Heart left ventricle (tissue), 16 donors: Measurements from ENCODE around the gene MID1. TPM values are rescaled to one million over a fixed set of nuclear protein-coding genes. Genes with fewer than 3 reads are reported as not detected.
A peak's percentile ranks its signal among the peaks of the same experiment; 100 is the strongest.

Source experiments
- ATAC-seq, 4 donors: fragments of 200-7000 bp; cut with Tn5 transposase; one replicate each; pipeline ENCODE4 v1.9.1; 2020 to 2022; ENCODE audit warnings: moderate library complexity in 4 of 4, mild to moderate bottlenecking in 3 of 4, moderate number of reproducible peaks in 1 of 4
- DNase-seq, 5 donors: peaks; one replicate each; pipeline ENCODE4 v3.0.0-alpha.2; 2020
- H3K27ac ChIP-seq, 12 donors: fragments of 200-600 bp; sonication (generic) in 4 of 12; one replicate each; pipeline versions ENCODE4 v1.5.0 to v1.8.0; 2016 to 2022; ENCODE audit warnings: mild to moderate bottlenecking in 2 of 12
- H3K27me3 ChIP-seq, 9 donors: fragments of 200-600 bp; sonication (generic) in 2 of 9; one replicate each; pipeline versions ENCODE4 v1.5.1 to v1.8.0; 2016 to 2022; ENCODE audit warnings: mild to moderate bottlenecking in 3 of 9
- H3K36me3 ChIP-seq, 9 donors: fragments of 200-600 bp; sonication (generic) in 2 of 9; one replicate each; pipeline versions ENCODE4 v1.5.0 to v1.8.0; 2018 to 2022; ENCODE audit warnings: mild to moderate bottlenecking in 2 of 9
- H3K4me1 ChIP-seq, 12 donors: fragments of 200-600 bp; sonication (generic) in 4 of 12; one replicate each; pipeline versions ENCODE4 v1.5.0 to v1.8.0; 2016 to 2022; ENCODE audit warnings: mild to moderate bottlenecking in 3 of 12
- H3K4me3 ChIP-seq, 12 donors: fragments of 200-600 bp; sonication (generic) in 4 of 12; one replicate each; pipeline versions ENCODE4 v1.5.0 to v1.8.0; 2017 to 2022; ENCODE audit warnings: mild to moderate bottlenecking in 9 of 12, moderate library complexity in 4 of 12
- H3K9me3 ChIP-seq, 12 donors: fragments of 200-600 bp; sonication (generic) in 4 of 12; one replicate each; pipeline versions ENCODE4 v1.5.0 to v1.8.0; 2016 to 2022; ENCODE audit warnings: mild to moderate bottlenecking in 1 of 12
- POLR2A ChIP-seq, 2 donors: fragments of 450-650 bp; IDR thresholded peaks; one replicate each; pipeline ENCODE4 v1.6.1; 2017; ENCODE audit warnings: antibody characterized with exemption in 2 of 2, mild to moderate bottlenecking in 2 of 2, moderate library complexity in 2 of 2
- WGBS, 4 donors: extraction: QIAGEN DNeasy Blood & Tissue Kit in 2 of 4; methylation state at CpG; one replicate each; pipeline versions ENCODE4 v1.1.5 to v1.1.7; 2013 to 2018; 5-methylcytosine and 5-hydroxymethylcytosine counted together
- intact Hi-C, 10 donors: fragments of 100-400 bp; cut with DNase I; formaldehyde crosslinking; loops; one replicate each; pipeline versions ENCODE4 v1.11.1 to v1.14.2; 2022
- long read RNA-seq, 3 donors: library from polyadenylated mRNA; unstranded; transcript quantifications; one replicate each; pipeline ENCODE4 v2.0.0, GENCODE V29; 2020 to 2021
- polyA plus RNA-seq, 2 donors: library from polyadenylated mRNA; stranded (reverse); fragments of 200-250 nt; gene quantifications; one replicate each; pipeline ENCODE4 v1.2.3, GENCODE V29; 2013
- total RNA-seq, 9 donors: library from RNA; depleted of rRNA in 2 of 9; stranded (reverse); fragments of >200 nt in 2 of 9; fragmentation: NEBNext Ultra II Directional in 3 of 9; extraction: Animal tissue kit (Norgen Biotek cat#: 25700) in 3 of 9; gene quantifications; one replicate each; pipeline versions ENCODE4 v1.1.0 to v1.2.4, GENCODE V29; 2016 to 2023
- TF ChIP-seq, protein P1 (sequence below), 12 donors: fragments of 200-600 bp; sonication (generic) in 4 of 12; IDR thresholded peaks; one replicate each; pipeline versions ENCODE4 v1.5.0 to v1.8.0; 2018 to 2022; ENCODE audit warnings: antibody characterized with exemption in 12 of 12, mild to moderate bottlenecking in 5 of 12
- donor health status: ischemic (EF 13 %, LVEDD 7.1; RV severe dilation, severe dysfunction).
- donor health status: healthy with polysubstance abuse.
- donor health status: DM: no; HTN: yes; CAD: no.
- donor health status: DM: no; HTN: no; CAD: no.
- donor health status: ischemic (EF 25% LVEDD 6.9; RV normal size, moderate dysfunction).
- donor health status: ischemic (EF 25% LVEDD 5.7; RV mildly dilated, moderate dysfunction).
- donor health status: healthy.
- donor health status: DM: yes; HTN: yes; CAD: no.
- donor health status: ischemic (EF 35%, LVEDD 5.7; RV mildly dilated, moderate dysfunction).
- donor health status: nonischemic (EF 11% LVEDD 7.7; RV severe dilation, severe dysfunction).
- donor health status: DM: yes; HTN: yes; CAD: no.
- donor health status: PGD.
- donor health status: ischemic (EF 29% LVEDD 5.4; RV normal size, mild dysfunction).
- donor health status: nonischemic (EF 23%, LVEDD 6.1; RV moderate dilation, normal function).

MID1 gene, protein sequence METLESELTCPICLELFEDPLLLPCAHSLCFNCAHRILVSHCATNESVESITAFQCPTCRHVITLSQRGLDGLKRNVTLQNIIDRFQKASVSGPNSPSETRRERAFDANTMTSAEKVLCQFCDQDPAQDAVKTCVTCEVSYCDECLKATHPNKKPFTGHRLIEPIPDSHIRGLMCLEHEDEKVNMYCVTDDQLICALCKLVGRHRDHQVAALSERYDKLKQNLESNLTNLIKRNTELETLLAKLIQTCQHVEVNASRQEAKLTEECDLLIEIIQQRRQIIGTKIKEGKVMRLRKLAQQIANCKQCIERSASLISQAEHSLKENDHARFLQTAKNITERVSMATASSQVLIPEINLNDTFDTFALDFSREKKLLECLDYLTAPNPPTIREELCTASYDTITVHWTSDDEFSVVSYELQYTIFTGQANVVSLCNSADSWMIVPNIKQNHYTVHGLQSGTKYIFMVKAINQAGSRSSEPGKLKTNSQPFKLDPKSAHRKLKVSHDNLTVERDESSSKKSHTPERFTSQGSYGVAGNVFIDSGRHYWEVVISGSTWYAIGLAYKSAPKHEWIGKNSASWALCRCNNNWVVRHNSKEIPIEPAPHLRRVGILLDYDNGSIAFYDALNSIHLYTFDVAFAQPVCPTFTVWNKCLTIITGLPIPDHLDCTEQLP
- total RNA-seq, result 10 to 100 TPM in 3 of 9 donors, 1 to 10 TPM in 6; 3.8 to 18.7 (median 5.5) TPM
- polyA plus RNA-seq, result 1 to 10 TPM; 1.6 to 1.8 TPM
- long read RNA-seq, donor 1, full-length matches to known transcripts, result 4 of 6 reads
- long read RNA-seq, donor 1, partial matches to known transcripts, result 1 of 6 reads
- long read RNA-seq, donor 1, other reads (novel, unspliced or antisense), result 1 of 6 reads
- long read RNA-seq, donor 2, full-length matches to known transcripts, result 6 of 11 reads
- long read RNA-seq, donor 2, partial matches to known transcripts, result 2 of 11 reads
- long read RNA-seq, donor 2, other reads (novel, unspliced or antisense), result 3 of 11 reads
- long read RNA-seq, donor 3, full-length matches to known transcripts, result 8 of 9 reads
- long read RNA-seq, donor 3, partial matches to known transcripts, result 1 of 9 reads
- long read RNA-seq, donor 3, other reads (novel, unspliced or antisense), result 0 of 9 reads

DNA sequence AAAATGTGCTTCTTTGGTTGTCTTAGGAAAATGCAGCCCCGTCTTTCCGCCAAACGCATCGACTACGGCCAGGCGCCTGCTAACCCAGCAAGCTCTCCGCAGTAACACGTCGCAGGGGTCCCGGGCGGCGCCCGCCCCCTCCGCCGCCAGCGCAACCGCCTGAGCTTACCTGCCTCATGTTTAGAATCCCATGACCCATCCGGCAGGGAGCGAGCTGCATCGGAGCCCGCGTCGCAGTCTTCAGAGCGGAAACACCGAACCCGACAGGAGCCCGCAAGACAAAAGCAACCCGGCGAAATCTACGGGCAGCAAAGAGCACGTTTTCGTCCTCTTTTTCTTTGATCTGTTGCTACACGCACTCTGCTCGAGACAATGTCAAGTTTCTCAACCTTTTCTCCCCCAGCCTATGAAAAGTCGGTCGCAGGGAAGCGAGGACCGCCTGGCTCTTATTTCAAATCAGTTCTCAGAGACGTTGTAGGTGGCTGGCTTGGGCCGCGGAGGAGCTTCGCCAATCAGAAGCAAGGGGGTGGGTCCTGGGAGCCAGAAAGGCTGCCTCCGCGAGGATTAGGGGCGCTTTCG lies at the start of gene MID1:
MID1 (minus strand) TSS at position 465 of the 579 bp plus-strand sequence. CDS start 53,038 bp downstream, outside the sequence.
- ATAC-seq (peak; percentile 86 to 94 (median 91)), DNase-seq (peak; percentile 68 to 78 (median 77))
- Histone ChIP-seq H3K4me3 (peak within 1 kb of the TSS; percentile 12 to 86 (median 60)), H3K4me1 (peaks cover 0 to 5% (median 0%) of the 10 kb centered on the region in 12 donors), H3K27ac (peak within 1 kb of the TSS in 11 of 12 donors; percentile 11 to 77 (median 67)), H3K27me3 (peaks cover 0 to 38% (median 0%) of the 10 kb centered on the region in 9 donors), H3K36me3 (no peaks in the 10 kb centered on the region), H3K9me3 (no peaks in the 10 kb centered on the region)
- WGBS, 4 donors, result 0 to 27% (median 13%) methylated on average over 37 to 46 of the region's 46 CpGs
- intact Hi-C loops, result no loop called here
- TF ChIP-seq POLR2A (IDR thresholded peaks at IDR 0.05), result peak in 1 of 2 donors; percentile 12
- TF ChIP-seq, protein P1, sequence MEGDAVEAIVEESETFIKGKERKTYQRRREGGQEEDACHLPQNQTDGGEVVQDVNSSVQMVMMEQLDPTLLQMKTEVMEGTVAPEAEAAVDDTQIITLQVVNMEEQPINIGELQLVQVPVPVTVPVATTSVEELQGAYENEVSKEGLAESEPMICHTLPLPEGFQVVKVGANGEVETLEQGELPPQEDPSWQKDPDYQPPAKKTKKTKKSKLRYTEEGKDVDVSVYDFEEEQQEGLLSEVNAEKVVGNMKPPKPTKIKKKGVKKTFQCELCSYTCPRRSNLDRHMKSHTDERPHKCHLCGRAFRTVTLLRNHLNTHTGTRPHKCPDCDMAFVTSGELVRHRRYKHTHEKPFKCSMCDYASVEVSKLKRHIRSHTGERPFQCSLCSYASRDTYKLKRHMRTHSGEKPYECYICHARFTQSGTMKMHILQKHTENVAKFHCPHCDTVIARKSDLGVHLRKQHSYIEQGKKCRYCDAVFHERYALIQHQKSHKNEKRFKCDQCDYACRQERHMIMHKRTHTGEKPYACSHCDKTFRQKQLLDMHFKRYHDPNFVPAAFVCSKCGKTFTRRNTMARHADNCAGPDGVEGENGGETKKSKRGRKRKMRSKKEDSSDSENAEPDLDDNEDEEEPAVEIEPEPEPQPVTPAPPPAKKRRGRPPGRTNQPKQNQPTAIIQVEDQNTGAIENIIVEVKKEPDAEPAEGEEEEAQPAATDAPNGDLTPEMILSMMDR (IDR thresholded peaks at IDR 0.05), result no peak

- 59 to 76% (median 70%) methylated on average over 1 of the region's 1 CpG for WGBS, 4 donors
- H3K4me1 ChIP-seq, result no peaks in the 10 kb centered on the region
- TF ChIP-seq, protein P1 (IDR thresholded peaks at IDR 0.05), result no peak
- TF ChIP-seq POLR2A (IDR thresholded peaks at IDR 0.05), result no peak
- H3K9me3 ChIP-seq, result no peaks in the 10 kb centered on the region
- H3K4me3 ChIP-seq, result no peak overlapping the region
- no peaks in the 10 kb centered on the region for H3K27me3 ChIP-seq
- ATAC-seq (no peak), DNase-seq (no peak)
- H3K36me3 ChIP-seq, result no peaks in the 10 kb centered on the region
- no peak overlapping the region for H3K27ac ChIP-seq
- intact Hi-C loops, result no loop called here
Observed at GRCh38 chrX:10667143-10667542, 46.8 kb upstream of the MID1 start.

DNA sequence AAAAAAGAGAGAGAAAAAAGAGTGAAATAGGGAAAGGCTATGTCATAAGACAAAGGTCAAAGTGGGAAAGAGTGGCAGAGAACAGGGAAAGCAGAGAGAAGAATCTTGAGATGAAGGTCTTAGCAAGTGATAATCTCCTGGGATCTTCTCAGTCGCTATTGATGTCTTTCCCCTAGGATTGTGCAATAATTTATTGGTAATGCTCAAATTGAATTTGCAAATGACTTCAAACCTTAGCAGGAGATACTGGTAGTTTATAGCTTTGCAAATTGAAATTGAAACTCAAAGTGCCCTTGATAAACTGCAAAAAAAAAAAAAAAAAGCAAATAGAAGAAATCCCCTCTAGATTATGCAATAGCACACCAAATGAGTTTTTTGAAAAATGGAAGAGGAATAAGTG lies 45.7 kb upstream of the MID1 start:
- WGBS, 4 donors, result 65 to 95% (median 77%) methylated on average over 1 of the region's 1 CpG
- Histone ChIP-seq H3K4me1 (no peaks in the 10 kb centered on the region), H3K9me3 (no peaks in the 10 kb centered on the region)

More for the DNA sequence above, 45.7 kb upstream of the MID1 start:
- no peak overlapping the region for H3K27ac ChIP-seq
- ATAC-seq, result no peak
- no peaks in the 10 kb centered on the region for H3K27me3 ChIP-seq
- DNase-seq, result no peak
- intact Hi-C loops, result no loop called here
- H3K36me3 ChIP-seq, result no peaks in the 10 kb centered on the region
- TF ChIP-seq POLR2A (IDR thresholded peaks at IDR 0.05), result no peak
- TF ChIP-seq, protein P1 (IDR thresholded peaks at IDR 0.05), result no peak
- no peak overlapping the region for H3K4me3 ChIP-seq
